ENCODE data around the gene HOXD3. TPM values are rescaled to one million over a fixed set of nuclear protein-coding genes. Genes with fewer than 3 reads are reported as not detected.

The HOXD3 gene
- total and polyA plus RNA-seq, 2 donors (not counting 1 experiment from before 2014, with no cell fraction given) = not detected

- Histone ChIP-seq H3K4me1 (ENCODE audit: control insufficient read depth, extremely low read depth, insufficient read depth, low read length) (no peaks in the 10 kb centered on the region), H3K9me3 (ENCODE audit: control insufficient read depth, insufficient read depth, low read depth, low read length) (no peaks in the 10 kb centered on the region), H3K27me3 (ENCODE audit: control insufficient read depth, insufficient read depth, low read length) (peaks cover 26% of the 10 kb centered on the region), H3K27ac (ENCODE audit: insufficient read depth, low read length) (no peak overlapping the region), H3K79me2 (ENCODE audit: control insufficient read depth, insufficient read depth, low read length) (no peaks in the 10 kb centered on the region), H2AFZ (ENCODE audit: low read length) (no peak overlapping the region), H3K4me2 (ENCODE audit: extremely low read depth, insufficient read depth, low read length) (no peak overlapping the region), H3K4me3 (replicated peaks in 1 of 4; ENCODE audit: control extremely low read depth in 1 of 4, insufficient read depth in 1 of 4, low read depth in 3 of 4, low read length in 4 of 4) (no peak overlapping the region), H4K20me1 (ENCODE audit: control insufficient read depth, extremely low read depth, insufficient read depth, low read length) (no peaks in the 10 kb centered on the region), H3K36me3 (ENCODE audit: control insufficient read depth, insufficient read depth, low read length) (no peaks in the 10 kb centered on the region), H3K9ac (ENCODE audit: insufficient read depth, low read length) (no peak overlapping the region)
- TF ChIP-seq, protein P1, sequence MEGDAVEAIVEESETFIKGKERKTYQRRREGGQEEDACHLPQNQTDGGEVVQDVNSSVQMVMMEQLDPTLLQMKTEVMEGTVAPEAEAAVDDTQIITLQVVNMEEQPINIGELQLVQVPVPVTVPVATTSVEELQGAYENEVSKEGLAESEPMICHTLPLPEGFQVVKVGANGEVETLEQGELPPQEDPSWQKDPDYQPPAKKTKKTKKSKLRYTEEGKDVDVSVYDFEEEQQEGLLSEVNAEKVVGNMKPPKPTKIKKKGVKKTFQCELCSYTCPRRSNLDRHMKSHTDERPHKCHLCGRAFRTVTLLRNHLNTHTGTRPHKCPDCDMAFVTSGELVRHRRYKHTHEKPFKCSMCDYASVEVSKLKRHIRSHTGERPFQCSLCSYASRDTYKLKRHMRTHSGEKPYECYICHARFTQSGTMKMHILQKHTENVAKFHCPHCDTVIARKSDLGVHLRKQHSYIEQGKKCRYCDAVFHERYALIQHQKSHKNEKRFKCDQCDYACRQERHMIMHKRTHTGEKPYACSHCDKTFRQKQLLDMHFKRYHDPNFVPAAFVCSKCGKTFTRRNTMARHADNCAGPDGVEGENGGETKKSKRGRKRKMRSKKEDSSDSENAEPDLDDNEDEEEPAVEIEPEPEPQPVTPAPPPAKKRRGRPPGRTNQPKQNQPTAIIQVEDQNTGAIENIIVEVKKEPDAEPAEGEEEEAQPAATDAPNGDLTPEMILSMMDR (conservative IDR thresholded peaks at IDR 0.05 in 1 of 2, IDR thresholded peaks at IDR 0.05 in 1 of 2; ENCODE audit: low read depth in 1 of 2, low read length in 2 of 2) = no peak
- no peak for TF ChIP-seq EZH2 (IDR thresholded peaks at IDR 0.05; ENCODE audit: low read length, missing control alignments)
- no peak for DNase-seq (ENCODE audit: low read depth in 2 of 2)
These were observed 24.4 kb downstream of the HOXD3 start for GRCh38 chr2:176181551-176181950.

- Histone ChIP-seq H4K20me1 (ENCODE audit: control insufficient read depth, extremely low read depth, insufficient read depth, low read length) (no peaks in the 10 kb centered on the region), H3K9me3 (ENCODE audit: control insufficient read depth, insufficient read depth, low read depth, low read length) (no peaks in the 10 kb centered on the region), H2AFZ (ENCODE audit: low read length) (no peak overlapping the region), H3K36me3 (ENCODE audit: control insufficient read depth, insufficient read depth, low read length) (no peaks in the 10 kb centered on the region), H3K4me1 (ENCODE audit: control insufficient read depth, extremely low read depth, insufficient read depth, low read length) (no peaks in the 10 kb centered on the region), H3K4me2 (ENCODE audit: extremely low read depth, insufficient read depth, low read length) (no peak overlapping the region), H3K27ac (ENCODE audit: insufficient read depth, low read length) (no peak overlapping the region), H3K27me3 (ENCODE audit: control insufficient read depth, insufficient read depth, low read length) (peaks cover 26% of the 10 kb centered on the region), H3K4me3 (replicated peaks in 1 of 4; ENCODE audit: control extremely low read depth in 1 of 4, insufficient read depth in 1 of 4, low read depth in 3 of 4, low read length in 4 of 4) (no peak overlapping the region), H3K9ac (ENCODE audit: insufficient read depth, low read length) (no peak overlapping the region), H3K79me2 (ENCODE audit: control insufficient read depth, insufficient read depth, low read length) (no peaks in the 10 kb centered on the region)
- TF ChIP-seq EZH2 (IDR thresholded peaks at IDR 0.05; ENCODE audit: low read length, missing control alignments) = no peak
- TF ChIP-seq, protein P1 (conservative IDR thresholded peaks at IDR 0.05 in 1 of 2, IDR thresholded peaks at IDR 0.05 in 1 of 2; ENCODE audit: low read depth in 1 of 2, low read length in 2 of 2) = no peak
- no peak for DNase-seq (ENCODE audit: low read depth in 2 of 2)
These were observed 25.6 kb downstream of the HOXD3 start for GRCh38 chr2:176182671-176183070.

DNA sequence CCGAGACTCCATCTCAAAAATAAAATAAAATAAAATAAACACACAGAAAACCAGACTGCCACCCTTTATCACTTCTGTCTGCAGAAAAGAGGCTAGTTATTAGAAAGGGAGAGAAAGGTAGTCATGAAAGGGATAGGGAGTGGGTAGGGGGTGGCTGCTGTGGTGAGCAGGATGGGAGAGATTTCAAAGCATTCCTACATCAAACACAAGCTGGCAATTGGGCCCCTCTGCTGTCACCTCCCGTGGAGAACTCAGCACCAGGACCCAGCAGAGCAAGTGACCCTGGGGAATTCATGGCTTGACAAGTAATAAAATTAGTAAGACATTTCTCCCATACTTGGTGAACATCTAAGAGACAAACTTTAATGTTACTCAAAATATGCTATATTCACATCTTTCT is 27.6 kb downstream of the HOXD3 start:
- Histone ChIP-seq H4K20me1 (ENCODE audit: control insufficient read depth, extremely low read depth, insufficient read depth, low read length) (no peaks in the 10 kb centered on the region), H2AFZ (ENCODE audit: low read length) (no peak overlapping the region), H3K27ac (ENCODE audit: insufficient read depth, low read length) (no peak overlapping the region), H3K4me3 (replicated peaks in 1 of 4; ENCODE audit: control extremely low read depth in 1 of 4, insufficient read depth in 1 of 4, low read depth in 3 of 4, low read length in 4 of 4) (no peak overlapping the region), H3K4me2 (ENCODE audit: extremely low read depth, insufficient read depth, low read length) (no peak overlapping the region), H3K36me3 (ENCODE audit: control insufficient read depth, insufficient read depth, low read length) (no peaks in the 10 kb centered on the region), H3K9me3 (ENCODE audit: control insufficient read depth, insufficient read depth, low read depth, low read length) (no peaks in the 10 kb centered on the region), H3K9ac (ENCODE audit: insufficient read depth, low read length) (no peak overlapping the region), H3K4me1 (ENCODE audit: control insufficient read depth, extremely low read depth, insufficient read depth, low read length) (no peaks in the 10 kb centered on the region), H3K27me3 (ENCODE audit: control insufficient read depth, insufficient read depth, low read length) (peaks cover 27% of the 10 kb centered on the region), H3K79me2 (ENCODE audit: control insufficient read depth, insufficient read depth, low read length) (no peaks in the 10 kb centered on the region)
- TF ChIP-seq, protein P1 (conservative IDR thresholded peaks at IDR 0.05 in 1 of 2, IDR thresholded peaks at IDR 0.05 in 1 of 2; ENCODE audit: low read depth in 1 of 2, low read length in 2 of 2) = no peak
- no peak for TF ChIP-seq EZH2 (IDR thresholded peaks at IDR 0.05; ENCODE audit: low read length, missing control alignments)
- no peak for DNase-seq (ENCODE audit: low read depth in 2 of 2)

All from fibroblast of lung (primary cell).